Smooth muscle cell (in vitro differentiated cells): ENCODE measurements around the gene BPNT1. TPM values are rescaled to one million over a fixed set of nuclear protein-coding genes. Genes with fewer than 3 reads are reported as not detected.

Experiments used
- DNase-seq: peaks from one replicate; lab custom pipeline; 2025; ENCODE audit not compliant: unreplicated experiment; lab: John Stamatoyannopoulos, UW
- H2AFZ ChIP-seq: fragments of 200-600 bp; sonication (generic); 2 replicates; pipeline ENCODE4 v1.6.0; 2016; ENCODE audit warnings: antibody characterized with exemption, low read depth, mild to moderate bottlenecking
- H3F3A ChIP-seq: fragments of 200-600 bp; sonication (generic); 2 replicates; pipeline ENCODE4 v1.6.0; 2017; ENCODE audit warnings: antibody characterized with exemption, low read depth
- H3K27ac ChIP-seq: fragments of 200-600 bp; sonication (generic); 2 replicates; pipeline ENCODE4 v1.5.1; 2016; ENCODE audit warnings: low read depth, mild to moderate bottlenecking
- H3K27me3 ChIP-seq: fragments of 200-600 bp; sonication (generic); 2 replicates; pipeline ENCODE4 v1.6.1; 2016; ENCODE audit warnings: low read depth, mild to moderate bottlenecking
- H3K36me3 ChIP-seq: fragments of 200-600 bp; sonication (generic); 2 replicates; pipeline ENCODE4 v1.5.1; 2016; ENCODE audit warnings: low read depth
- H3K4me1 ChIP-seq: fragments of 200-600 bp; sonication (generic); 2 replicates; pipeline ENCODE4 v1.5.1; 2016; ENCODE audit warnings: low read depth
- H3K4me2 ChIP-seq: fragments of 200-600 bp; sonication (generic); 2 replicates; pipeline ENCODE4 v1.6.0; 2016; ENCODE audit warnings: mild to moderate bottlenecking
- H3K4me3 ChIP-seq: fragments of 200-600 bp; sonication (generic); 2 replicates; pipeline ENCODE4 v1.5.1; 2016; ENCODE audit warnings: mild to moderate bottlenecking
- H3K79me2 ChIP-seq: fragments of 200-600 bp; sonication (generic); 2 replicates; pipeline ENCODE4 v1.6.0; 2016; ENCODE audit warnings: low read depth, mild to moderate bottlenecking
- H3K9ac ChIP-seq: fragments of 200-600 bp; sonication (generic); 2 replicates; pipeline ENCODE4 v1.6.0; 2016; ENCODE audit warnings: low read depth
- H3K9me3 ChIP-seq: fragments of 200-600 bp; sonication (generic); replicated peaks from 2 replicates; pipeline ENCODE4 v1.5.1; 2016; ENCODE audit warnings: low read depth
- H4K20me1 ChIP-seq: fragments of 200-600 bp; sonication (generic); 2 replicates; pipeline ENCODE4 v1.6.0; 2016; ENCODE audit warnings: low read depth
- CTCF ChIP-seq: fragments of 200-600 bp; sonication (generic); IDR thresholded peaks from 2 replicates; pipeline ENCODE4 v1.5.1; 2017; ENCODE audit warnings: borderline replicate concordance, mild to moderate bottlenecking, antibody characterized with exemption; ENCODE audit not compliant: insufficient read depth, poor library complexity, severe bottlenecking
- WGBS: methylation state at CpG from one replicate; pipeline ENCODE4 v1.1.7; 2016; ENCODE audit warnings: low lambda C conversion rate; 5-methylcytosine and 5-hydroxymethylcytosine counted together
- polyA plus RNA-seq: library from polyadenylated mRNA; unstranded; fragments of >200 nt; fragmentation: Nextera tagmentation; extraction: Ambion mirVana; gene quantifications from 2 replicates; pipeline ENCODE4 v1.2.1, GENCODE V29; 2016
- total RNA-seq: library from RNA; depleted of rRNA; stranded (reverse); fragments of >200 nt; gene quantifications from 2 replicates; pipeline ENCODE4 v1.2.3, GENCODE V29; 2014

The BPNT1 gene
- total and polyA plus RNA-seq, 2 experiments from 2014 or later, result 10.1 to 16.3 TPM

GRCh38 chr1:220060876-220061275 lies 28.7 kb downstream of the BPNT1 start:
- Histone ChIP-seq H4K20me1 (no peaks in the 10 kb centered on the region), H3K9ac (no peak overlapping the region), H3K9me3 (no peaks in the 10 kb centered on the region), H3K36me3 (peaks cover 11% of the 10 kb centered on the region), H3K79me2 (no peaks in the 10 kb centered on the region), H3K27ac (no peak overlapping the region), H2AFZ (no peak overlapping the region), H3K4me1 (no peaks in the 10 kb centered on the region), H3K4me3 (no peak overlapping the region), H3F3A (no peaks in the 10 kb centered on the region), H3K27me3 (no peaks in the 10 kb centered on the region), H3K4me2 (no peak overlapping the region)
- no peak for DNase-seq
- TF ChIP-seq CTCF, result no peak
- WGBS, result 87% methylated on average over 3 of the region's 3 CpGs

DNA sequence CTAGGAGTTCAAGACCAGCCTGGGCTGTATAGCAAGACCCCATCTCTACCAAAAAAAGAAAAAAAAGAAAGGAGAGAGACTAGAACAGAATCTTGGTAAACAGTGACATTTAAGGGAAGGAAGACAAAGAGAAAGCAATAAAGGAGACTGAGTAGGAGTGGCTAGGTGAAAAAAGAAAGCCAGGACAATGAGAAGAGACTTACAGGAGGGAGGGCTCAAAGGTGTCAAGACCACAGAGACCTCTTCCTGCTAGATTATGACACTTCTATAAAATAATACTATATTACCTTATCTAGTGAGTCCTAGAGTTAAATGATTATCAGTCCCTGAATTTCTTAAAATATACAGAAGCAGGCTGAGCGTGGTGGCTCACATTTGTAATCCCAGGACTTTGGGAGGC lies 33.2 kb downstream of the BPNT1 start:
- DNase-seq, result no peak

DNA sequence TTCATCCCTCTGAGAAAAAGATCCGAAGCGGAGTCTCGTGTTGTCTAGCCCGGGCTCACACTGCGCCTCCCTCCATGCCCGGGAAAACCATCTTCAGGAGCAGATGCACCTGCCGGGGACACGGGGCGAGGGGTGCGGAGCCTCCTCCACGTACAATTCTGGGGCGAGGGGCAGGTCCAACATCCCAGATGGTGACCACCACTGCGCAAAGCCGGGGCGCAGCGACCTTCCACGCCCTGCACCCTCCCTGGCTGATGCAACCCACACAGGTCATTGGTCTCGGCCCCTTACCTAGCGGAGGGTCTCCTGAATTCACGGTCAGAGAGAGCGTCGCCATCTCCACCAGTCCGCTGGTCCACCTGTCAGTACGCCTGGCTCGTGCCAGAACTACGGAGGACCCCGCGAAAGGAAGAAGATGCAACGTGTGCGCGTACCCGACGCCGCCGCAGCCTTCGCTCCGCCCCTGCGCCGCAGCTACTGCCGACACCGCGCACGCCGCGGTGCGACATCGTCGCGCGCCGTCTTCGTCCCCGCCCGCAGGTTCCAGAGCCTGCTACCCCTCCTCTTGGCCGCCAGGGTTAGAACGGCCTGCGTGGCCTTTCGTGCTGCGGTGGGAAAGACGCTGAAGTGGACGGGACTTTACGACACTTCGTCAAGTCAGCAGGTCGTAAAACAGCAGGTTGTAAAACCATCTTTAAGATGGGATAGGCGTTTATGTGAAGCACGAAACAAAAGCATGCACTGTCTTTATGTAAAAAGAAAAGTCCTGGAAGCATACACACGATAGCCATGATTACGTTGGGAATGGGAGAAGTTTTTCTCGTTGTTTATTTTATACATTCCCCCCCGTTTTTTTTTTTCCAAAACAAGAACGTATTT lies 43.3 kb downstream of the BPNT1 start, which contains the start of gene EPRS1:
EPRS1 (minus strand) TSS at position 454 of the 879 bp plus-strand sequence; CDS start at position 337, 117 bp downstream.
- peaks cover 47% of the 10 kb centered on the region for H3K79me2 ChIP-seq
- WGBS, result under 1% methylated on average over 71 of the region's 71 CpGs
- H3K27ac ChIP-seq, result peak within 1 kb of the TSS; percentile 61
- H3K4me3 ChIP-seq, result peak within 1 kb of the TSS; percentile 91
- peak within 1 kb of the TSS; percentile 75 for H3K9ac ChIP-seq
- peak within 1 kb of the TSS; percentile 93 for H2AFZ ChIP-seq
- H3K4me1 ChIP-seq, result peaks cover 4% of the 10 kb centered on the region
- peaks cover 12% of the 10 kb centered on the region for H4K20me1 ChIP-seq
- TF ChIP-seq CTCF, result peak; percentile 50
- no peaks in the 10 kb centered on the region for H3K9me3 ChIP-seq
- no peaks in the 10 kb centered on the region for H3K27me3 ChIP-seq
- no peaks in the 10 kb centered on the region for H3F3A ChIP-seq
- peak; percentile 57 for DNase-seq
- H3K36me3 ChIP-seq, result no peaks in the 10 kb centered on the region
- H3K4me2 ChIP-seq, result peak within 1 kb of the TSS; percentile 94

More for the DNA sequence above, 33.2 kb downstream of the BPNT1 start:
- Histone ChIP-seq H2AFZ (no peak overlapping the region), H3F3A (no peaks in the 10 kb centered on the region), H4K20me1 (no peaks in the 10 kb centered on the region), H3K4me3 (no peak overlapping the region), H3K27me3 (no peaks in the 10 kb centered on the region), H3K4me2 (no peak overlapping the region), H3K9ac (no peak overlapping the region), H3K27ac (no peak overlapping the region), H3K79me2 (no peaks in the 10 kb centered on the region), H3K4me1 (no peaks in the 10 kb centered on the region), H3K9me3 (no peaks in the 10 kb centered on the region), H3K36me3 (no peaks in the 10 kb centered on the region)
- 91% methylated on average over 1 of the region's 1 CpG for WGBS
- TF ChIP-seq CTCF, result no peak
